Right lung (tissue), 5 donors: ENCODE results near the gene RBM42. TPM values are rescaled to one million over a fixed set of nuclear protein-coding genes. Genes with fewer than 3 reads are reported as not detected.

Experiments used
- DNase-seq, 2 donors: peaks; one replicate each; pipeline ENCODE4 v3.0.0-alpha.2; 2013
- polyA plus RNA-seq, 5 donors: library from polyadenylated mRNA; unstranded; fragments of 120-200 nt; gene quantifications; one replicate each; pipeline versions ENCODE4 v1.2.1 to v1.2.3, GENCODE V29; 2013; ENCODE audit warnings: inconsistent platforms in 1 of 5, low replicate concordance in 1 of 5; ENCODE audit not compliant: insufficient read length in 5 of 5, insufficient read depth in 1 of 5

Gene RBM42
- polyA plus RNA-seq, 5 donors: 43.0 to 84.8 (median 53.7) TPM

- no peak for DNase-seq
These were observed 10.0 kb upstream of the RBM42 start for GRCh38 chr19:35618857-35619256.

DNA sequence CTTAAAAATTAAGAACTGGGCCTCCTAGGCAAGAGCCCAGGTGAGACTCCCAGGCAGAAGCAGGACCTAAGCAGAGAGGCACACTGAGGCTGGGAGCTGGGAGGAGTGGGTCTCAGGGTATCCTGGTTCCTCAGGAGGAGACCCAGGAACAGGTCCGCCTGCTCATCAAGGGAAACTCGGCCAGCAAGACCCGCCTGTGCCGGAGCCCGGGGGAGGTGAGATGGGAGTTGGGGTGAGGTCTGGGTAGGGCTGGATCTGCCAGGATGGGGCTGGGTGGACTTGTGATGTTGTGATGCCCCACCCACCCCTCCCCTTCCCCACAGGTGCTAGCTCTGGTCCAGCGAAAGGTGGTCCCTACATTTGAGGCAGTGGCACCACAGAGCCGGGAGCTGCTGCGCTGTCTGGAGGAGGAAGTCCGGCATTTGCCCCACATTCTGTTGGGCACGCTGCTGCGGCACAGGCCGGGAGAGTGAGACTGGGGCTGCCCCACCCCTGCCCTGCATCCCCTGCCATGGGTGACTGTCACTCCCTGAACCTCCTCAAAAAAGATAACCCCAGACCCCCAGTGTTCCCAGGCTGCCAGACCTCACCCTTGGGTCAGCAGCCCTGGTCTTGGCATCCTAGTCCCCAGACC lies 9.4 kb upstream of the RBM42 start:
- DNase-seq: no peak

- DNase-seq: no peak
These were observed 8.8 kb upstream of the RBM42 start for GRCh38 chr19:35620001-35620400.

DNA sequence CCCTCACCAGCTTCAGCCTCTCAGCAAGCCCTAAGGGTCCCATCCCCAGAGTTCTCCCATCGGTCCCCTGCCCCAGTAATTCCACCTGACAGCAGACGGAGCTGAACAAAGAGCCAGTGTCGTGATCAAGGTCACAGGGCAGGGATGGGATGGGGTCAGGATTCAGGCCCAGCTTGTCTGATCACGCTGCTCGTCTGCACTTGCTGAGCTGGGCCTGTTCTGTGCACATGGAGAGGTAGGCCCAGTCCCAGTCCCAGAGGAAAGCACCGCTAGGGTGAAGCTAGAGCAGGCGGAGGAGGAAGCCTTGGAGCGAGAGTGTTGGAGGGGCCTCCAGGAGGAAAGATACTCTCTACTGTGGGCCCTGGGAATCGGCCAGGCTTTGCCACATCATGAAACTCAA lies 7.1 kb upstream of the RBM42 start:
- DNase-seq: no peak

- DNase-seq: no peak
These were observed 6.1 kb upstream of the RBM42 start for GRCh38 chr19:35622750-35623149.

- no peak for DNase-seq
These were observed 5.4 kb upstream of the RBM42 start for GRCh38 chr19:35623327-35624010.

GRCh38 chr19:35628264-35628564 lies 622 bp upstream of the RBM42 start:
- DNase-seq: no peak

DNA sequence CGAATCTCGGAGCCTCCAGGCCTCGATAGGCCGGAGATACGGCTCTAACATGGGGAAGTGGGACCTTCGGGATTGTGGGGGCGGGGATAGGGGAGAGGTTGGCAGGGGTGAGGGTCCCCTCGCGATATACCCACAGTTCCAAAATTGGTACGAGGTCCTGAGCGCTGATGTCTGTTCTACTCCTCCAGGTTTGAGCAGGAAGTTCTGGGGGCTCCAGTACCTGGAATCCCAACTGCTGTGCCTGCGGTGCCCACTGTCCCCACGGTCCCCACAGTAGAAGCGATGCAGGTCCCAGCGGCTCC lies 447 bp downstream of the RBM42 start:
- DNase-seq: no peak

- no peak for DNase-seq
These were observed 5.0 kb downstream of the RBM42 start for GRCh38 chr19:35633727-35634440.

DNA sequence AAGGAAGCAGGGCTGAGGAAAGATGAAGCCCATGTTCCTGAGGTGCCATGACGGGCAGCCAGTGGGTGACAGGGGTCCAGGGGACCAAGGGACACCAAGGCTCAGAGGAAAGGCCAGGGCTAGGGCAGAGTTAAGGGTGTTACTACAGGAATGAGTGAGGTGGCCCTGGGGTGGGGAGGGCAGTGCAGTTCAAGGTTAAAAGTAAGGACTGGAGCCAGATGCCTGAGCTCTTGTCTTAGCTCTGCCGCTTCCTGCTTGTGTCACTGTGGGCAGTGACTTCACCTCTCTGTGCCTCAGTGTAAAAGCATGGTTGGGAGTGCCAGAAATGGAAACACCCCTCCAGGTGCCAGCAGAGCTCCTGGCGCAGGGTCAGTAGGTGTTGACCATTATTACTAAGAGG lies 7.8 kb downstream of the RBM42 start:
- DNase-seq: no peak

DNA sequence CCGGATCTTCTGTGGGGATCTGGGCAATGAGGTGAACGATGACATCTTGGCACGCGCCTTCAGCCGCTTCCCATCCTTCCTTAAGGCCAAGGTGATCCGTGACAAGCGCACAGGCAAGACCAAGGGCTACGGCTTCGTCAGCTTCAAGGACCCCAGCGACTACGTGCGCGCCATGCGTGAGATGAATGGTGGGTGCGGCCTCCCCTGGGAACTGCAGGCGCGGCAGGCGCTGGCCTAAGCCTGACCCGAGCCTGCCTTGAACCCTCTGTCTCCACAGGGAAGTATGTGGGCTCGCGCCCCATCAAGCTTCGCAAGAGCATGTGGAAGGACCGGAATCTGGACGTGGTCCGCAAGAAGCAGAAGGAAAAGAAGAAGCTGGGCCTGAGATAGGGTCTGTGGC lies 8.3 kb downstream of the RBM42 start:
- DNase-seq: no peak

GRCh38 chr19:35639321-35639639 lies 10.4 kb downstream of the RBM42 start:
- no peak for DNase-seq

DNA sequence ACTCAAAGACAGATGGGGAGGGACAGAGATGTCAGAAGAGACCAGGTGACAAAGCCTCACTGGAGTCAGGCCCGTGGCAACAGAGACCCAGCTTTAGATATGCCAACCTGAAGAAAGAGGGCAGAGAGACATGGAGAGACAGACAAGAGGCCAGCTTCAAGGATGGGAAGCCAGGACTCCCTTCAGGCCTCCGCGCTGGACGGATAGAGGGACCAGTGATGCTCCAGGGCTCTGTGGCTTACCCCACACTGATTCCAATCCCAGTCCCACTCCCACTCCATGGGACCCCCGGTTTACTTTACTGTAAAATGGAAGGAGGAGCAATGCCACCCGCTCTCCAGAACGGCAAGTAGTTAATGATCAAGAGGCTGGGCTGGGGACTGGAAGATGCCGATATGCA lies 11.0 kb downstream of the RBM42 start:
- DNase-seq: no peak

GRCh38 chr19:35641515-35642151 lies 12.8 kb downstream of the RBM42 start, which contains the start of gene ETV2:
TSS of gene ETV2 (plus strand) at chr19:35641745. CDS start at chr19:35642461, 716 bp downstream.
- peak; percentile 30 to 36 for DNase-seq

- DNase-seq: no peak
These were observed 13.5 kb downstream of the RBM42 start for GRCh38 chr19:35642312-35642711.

DNA sequence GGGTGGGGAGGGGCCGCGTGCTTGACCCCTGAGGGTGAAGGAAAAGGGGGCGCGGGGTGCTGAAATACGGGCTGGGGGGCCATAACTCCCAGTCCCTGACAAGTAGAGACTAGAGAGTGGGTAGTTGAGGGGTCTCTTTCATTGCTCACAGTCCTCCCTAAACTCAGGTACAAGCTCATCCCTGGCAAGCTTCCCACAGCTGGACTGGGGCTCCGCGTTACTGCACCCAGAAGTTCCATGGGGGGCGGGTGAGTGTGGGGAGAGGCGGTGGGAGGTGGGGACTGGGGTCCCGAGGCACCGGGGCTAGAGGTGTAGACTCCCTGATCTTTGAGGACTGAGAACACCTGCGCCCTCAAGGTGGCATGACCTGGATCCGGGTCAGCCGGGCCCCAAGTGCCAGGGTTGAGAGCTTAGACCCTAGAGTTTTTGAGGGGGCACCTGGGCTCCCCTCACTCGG lies 14.0 kb downstream of the RBM42 start:
- DNase-seq: no peak

GRCh38 chr19:35643255-35644205 lies 14.7 kb downstream of the RBM42 start:
- peak; percentile 86 to 90 for DNase-seq

GRCh38 chr19:35644206-35644986 lies 15.6 kb downstream of the RBM42 start:
- peak; percentile 88 to 89 for DNase-seq

GRCh38 chr19:35644987-35645679 lies 16.3 kb downstream of the RBM42 start:
- DNase-seq: peak; percentile 50 to 60
